SW 1271 (cell line): ENCODE data around the gene NOP10.
"Not testable (repeated sequence)": the region's sequence is repeated elsewhere in the genome, so short reads cannot be mapped to it uniquely, and the experiment has no call there.

Experiments
- DNase-seq, 2 experiments: peaks; one replicate each; lab custom pipeline; 2025; lab: John Stamatoyannopoulos, UW

The NOP10 gene

GRCh38 chr15:34342737-34343575, at the start of gene NOP10, which contains the start of gene NUTM1:
NOP10 (minus strand) TSS chr15:34343136; CDS start chr15:34343073, 63 bp downstream.
NUTM1 (plus strand) TSS chr15:34343315; CDS start chr15:34343697, 382 bp downstream.
- DNase-seq, result peak; percentile 51 to 83

GRCh38 chr15:34389594-34390086, 46.7 kb upstream of the NOP10 start:
- not testable (repeated sequence) for DNase-seq

- DNase-seq, result not testable (repeated sequence)
Measured at GRCh38 chr15:34381829-34382521, 39.0 kb upstream of the NOP10 start.

- DNase-seq, result not testable (repeated sequence)
Measured at GRCh38 chr15:34380491-34380890, 37.6 kb upstream of the NOP10 start.

GRCh38 chr15:34376856-34377255, 33.9 kb upstream of the NOP10 start:
- DNase-seq, result no peak

- DNase-seq, result not testable (repeated sequence)
Measured at GRCh38 chr15:34375541-34375940, 32.6 kb upstream of the NOP10 start.

- no peak for DNase-seq
Measured at GRCh38 chr15:34374816-34375215, 31.9 kb upstream of the NOP10 start.

GRCh38 chr15:34373951-34374350, 31.0 kb upstream of the NOP10 start:
- DNase-seq, result no peak

GRCh38 chr15:34370643-34371042, 27.7 kb upstream of the NOP10 start:
- no peak for DNase-seq

GRCh38 chr15:34370129-34370528, 27.2 kb upstream of the NOP10 start:
- no peak for DNase-seq

- DNase-seq, result peak; percentile 68 to 74
Measured at GRCh38 chr15:34367101-34368081, 24.5 kb upstream of the NOP10 start, which contains the start of gene LPCAT4. LPCAT4 (minus strand) TSS chr15:34367196; CDS start chr15:34367100, 96 bp downstream.

GRCh38 chr15:34366271-34367065, 23.5 kb upstream of the NOP10 start:
- DNase-seq, result peak in 1 of 2 experiments; percentile 28

GRCh38 chr15:34365836-34366235, 22.9 kb upstream of the NOP10 start:
- DNase-seq, result no peak

- DNase-seq, result no peak
Measured at GRCh38 chr15:34365091-34365825, 22.3 kb upstream of the NOP10 start.

GRCh38 chr15:34364041-34364440, 21.1 kb upstream of the NOP10 start:
- no peak for DNase-seq

- DNase-seq, result no peak
Measured at GRCh38 chr15:34362047-34362773, 19.3 kb upstream of the NOP10 start.

- DNase-seq, result no peak
Measured at GRCh38 chr15:34361278-34361677, 18.3 kb upstream of the NOP10 start.

- DNase-seq, result no peak
Measured at GRCh38 chr15:34360298-34360697, 17.4 kb upstream of the NOP10 start.

GRCh38 chr15:34359416-34359815, 16.5 kb upstream of the NOP10 start:
- no peak for DNase-seq
